Measurements from ENCODE around the gene PPIF. TPM values are rescaled to one million over a fixed set of nuclear protein-coding genes. Genes with fewer than 3 reads are reported as not detected.
"Not testable (repeated sequence)": the region's sequence is repeated elsewhere in the genome, so short reads cannot be mapped to it uniquely, and the experiment has no call there.

Gene PPIF
- total RNA-seq, 1 experiment from 2014 or later: 29.4 TPM

DNA sequence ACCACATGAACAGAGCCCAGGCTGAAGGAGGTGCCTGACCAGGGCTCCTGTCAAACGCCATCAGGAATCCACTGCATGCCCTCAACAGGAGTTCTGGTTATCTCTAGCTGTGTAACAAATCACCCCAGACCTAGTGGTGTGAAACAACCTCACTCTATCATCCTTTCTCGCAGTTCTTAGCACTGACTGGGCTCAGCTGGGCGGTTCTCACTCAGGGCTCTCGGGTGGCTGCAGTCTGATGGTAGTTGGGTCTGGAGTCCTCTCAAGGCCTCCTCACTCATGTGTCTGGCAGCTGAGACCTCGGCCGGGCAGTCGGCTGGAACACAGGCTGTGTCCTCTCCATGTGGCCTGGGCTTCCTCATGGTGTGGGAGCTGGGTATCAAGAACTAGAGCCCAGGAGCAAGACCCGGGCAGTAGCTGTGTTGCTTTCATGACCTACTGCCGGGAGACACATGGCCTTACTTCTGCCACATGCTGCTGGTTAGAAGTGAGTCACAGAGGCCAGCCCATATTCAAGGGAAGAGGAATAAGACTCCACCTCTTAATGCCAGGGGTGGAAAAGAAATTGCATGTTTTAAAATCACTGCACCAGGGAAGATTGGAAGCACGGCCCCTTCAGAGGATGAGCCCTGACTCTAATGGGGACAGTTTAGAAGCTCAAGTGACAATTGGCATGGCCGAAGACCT, 9.3 kb upstream of the PPIF start:
- H3K27me3 ChIP-seq (ENCODE audit: low read length); H3K79me2 ChIP-seq (ENCODE audit: low read length); H4K20me1 ChIP-seq (ENCODE audit: insufficient read depth, low read depth, low read length); H3K9me2 ChIP-seq (replicated peaks; ENCODE audit: insufficient read depth, low read length); H3K36me3 ChIP-seq (ENCODE audit: insufficient read depth, low read length); H3K4me2 ChIP-seq (ENCODE audit: low read depth, low read length, poor library complexity, severe bottlenecking); H3K27ac ChIP-seq (ENCODE audit: low read length); DNase-seq; H3K4me1 ChIP-seq (ENCODE audit: low read length); H2AFZ ChIP-seq (ENCODE audit: low read length); H3K9me3 ChIP-seq (ENCODE audit: low read length); H3K9ac ChIP-seq (ENCODE audit: low read length); H3K4me3 ChIP-seq (ENCODE audit: low read length): not testable (repeated sequence)

GRCh38 chr10:79339266-79339665, 8.0 kb upstream of the PPIF start:
- H3K36me3 ChIP-seq (ENCODE audit: insufficient read depth, low read length): no peaks in the 10 kb centered on the region
- H4K20me1 ChIP-seq (ENCODE audit: insufficient read depth, low read depth, low read length): no peaks in the 10 kb centered on the region
- no peaks in the 10 kb centered on the region for H3K9me2 ChIP-seq (replicated peaks; ENCODE audit: insufficient read depth, low read length)
- H3K9ac ChIP-seq (ENCODE audit: low read length): no peak overlapping the region
- no peak overlapping the region for H3K27ac ChIP-seq (ENCODE audit: low read length)
- no peak overlapping the region for H3K4me3 ChIP-seq (ENCODE audit: low read length)
- H3K4me1 ChIP-seq (ENCODE audit: low read length): peaks cover 5% of the 10 kb centered on the region
- peaks cover 4% of the 10 kb centered on the region; the same call in 1 of the 2 replicates for H3K27me3 ChIP-seq (ENCODE audit: low read length)
- no peaks in the 10 kb centered on the region for H3K79me2 ChIP-seq (ENCODE audit: low read length)
- H2AFZ ChIP-seq (ENCODE audit: low read length): no peak overlapping the region
- DNase-seq: no peak
- H3K4me2 ChIP-seq (ENCODE audit: low read depth, low read length, poor library complexity, severe bottlenecking): no peak overlapping the region
- H3K9me3 ChIP-seq (ENCODE audit: low read length): no peaks in the 10 kb centered on the region

DNA sequence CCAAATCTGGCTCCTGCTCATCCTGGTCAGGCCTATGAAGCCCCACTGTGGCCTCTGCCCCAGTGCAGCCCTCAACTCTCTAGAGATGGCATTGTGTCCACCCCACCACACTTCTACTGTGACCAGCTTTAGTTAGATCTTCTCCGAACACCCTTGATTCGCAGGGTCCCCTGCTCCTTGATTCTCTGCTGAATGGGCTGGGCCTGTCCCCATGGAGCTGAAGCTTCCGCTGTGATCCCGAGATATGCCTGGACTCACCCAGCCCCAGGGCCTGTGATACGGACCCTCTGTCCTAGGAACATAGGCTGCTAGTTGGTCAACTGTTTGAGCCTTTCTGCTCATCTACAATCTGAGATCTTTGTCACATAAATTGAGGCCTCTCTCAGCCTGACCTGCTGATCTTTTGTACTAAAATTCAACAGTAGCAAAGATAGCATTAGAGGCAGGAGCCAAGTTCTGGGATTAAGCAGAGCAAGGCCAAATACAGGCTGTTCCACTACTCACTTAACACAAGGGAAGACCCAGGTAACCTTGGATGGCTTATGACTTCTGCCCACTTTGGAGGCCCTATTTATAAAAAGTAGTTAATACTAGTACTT, 6.5 kb upstream of the PPIF start:
- Histone ChIP-seq H3K79me2 (ENCODE audit: low read length) (no peaks in the 10 kb centered on the region), H3K27me3 (ENCODE audit: low read length) (peaks cover 4% of the 10 kb centered on the region; the same call in 1 of the 2 replicates), H3K9me2 (replicated peaks; ENCODE audit: insufficient read depth, low read length) (no peaks in the 10 kb centered on the region), H3K4me3 (ENCODE audit: low read length) (no peak overlapping the region), H3K4me2 (ENCODE audit: low read depth, low read length, poor library complexity, severe bottlenecking) (no peak overlapping the region), H3K27ac (ENCODE audit: low read length) (no peak overlapping the region), H4K20me1 (ENCODE audit: insufficient read depth, low read depth, low read length) (no peaks in the 10 kb centered on the region), H3K9ac (ENCODE audit: low read length) (no peak overlapping the region), H3K9me3 (ENCODE audit: low read length) (no peaks in the 10 kb centered on the region), H3K36me3 (ENCODE audit: insufficient read depth, low read length) (no peaks in the 10 kb centered on the region), H2AFZ (ENCODE audit: low read length) (no peak overlapping the region), H3K4me1 (ENCODE audit: low read length) (peaks cover 5% of the 10 kb centered on the region)
- DNase-seq: no peak

GRCh38 chr10:79342295-79342761, 4.9 kb upstream of the PPIF start:
- Histone ChIP-seq H3K27ac (ENCODE audit: low read length) (no peak overlapping the region), H3K79me2 (ENCODE audit: low read length) (peaks cover under 1% of the 10 kb centered on the region), H3K4me2 (ENCODE audit: low read depth, low read length, poor library complexity, severe bottlenecking) (no peak overlapping the region), H3K27me3 (ENCODE audit: low read length) (peaks cover 4% of the 10 kb centered on the region; the same call in 1 of the 2 replicates), H3K9me2 (replicated peaks; ENCODE audit: insufficient read depth, low read length) (no peaks in the 10 kb centered on the region), H3K9me3 (ENCODE audit: low read length) (no peaks in the 10 kb centered on the region), H3K36me3 (ENCODE audit: insufficient read depth, low read length) (no peaks in the 10 kb centered on the region), H3K4me3 (ENCODE audit: low read length) (no peak overlapping the region), H3K9ac (ENCODE audit: low read length) (no peak overlapping the region), H4K20me1 (ENCODE audit: insufficient read depth, low read depth, low read length) (no peaks in the 10 kb centered on the region), H3K4me1 (ENCODE audit: low read length) (peaks cover 13% of the 10 kb centered on the region), H2AFZ (ENCODE audit: low read length) (no peak overlapping the region)
- no peak for DNase-seq

- no peak for DNase-seq
- peaks cover 7% of the 10 kb centered on the region for H3K79me2 ChIP-seq (ENCODE audit: low read length)
- H4K20me1 ChIP-seq (ENCODE audit: insufficient read depth, low read depth, low read length): no peaks in the 10 kb centered on the region
- H3K9me3 ChIP-seq (ENCODE audit: low read length): no peaks in the 10 kb centered on the region
- no peak overlapping the region for H3K27ac ChIP-seq (ENCODE audit: low read length)
- no peak overlapping the region for H3K4me2 ChIP-seq (ENCODE audit: low read depth, low read length, poor library complexity, severe bottlenecking)
- H3K36me3 ChIP-seq (ENCODE audit: insufficient read depth, low read length): no peaks in the 10 kb centered on the region
- H2AFZ ChIP-seq (ENCODE audit: low read length): no peak overlapping the region
- H3K9ac ChIP-seq (ENCODE audit: low read length): no peak overlapping the region
- no peaks in the 10 kb centered on the region for H3K9me2 ChIP-seq (replicated peaks; ENCODE audit: insufficient read depth, low read length)
- no peak overlapping the region for H3K4me3 ChIP-seq (ENCODE audit: low read length)
- no peaks in the 10 kb centered on the region; the same call in 1 of the 2 replicates for H3K27me3 ChIP-seq (ENCODE audit: low read length)
- peaks cover 18% of the 10 kb centered on the region for H3K4me1 ChIP-seq (ENCODE audit: low read length)
Observed at GRCh38 chr10:79342811-79343561, 4.3 kb upstream of the PPIF start.

GRCh38 chr10:79344502-79345195, 2.6 kb upstream of the PPIF start:
- peaks cover 34% of the 10 kb centered on the region for H3K4me1 ChIP-seq (ENCODE audit: low read length)
- H4K20me1 ChIP-seq (ENCODE audit: insufficient read depth, low read depth, low read length): peaks cover 16% of the 10 kb centered on the region
- no peak for DNase-seq
- H3K4me3 ChIP-seq (ENCODE audit: low read length): no peak overlapping the region
- peaks cover 13% of the 10 kb centered on the region for H3K36me3 ChIP-seq (ENCODE audit: insufficient read depth, low read length)
- H3K9me3 ChIP-seq (ENCODE audit: low read length): no peaks in the 10 kb centered on the region
- H3K27ac ChIP-seq (ENCODE audit: low read length): no peak overlapping the region
- H3K9ac ChIP-seq (ENCODE audit: low read length): no peak overlapping the region
- no peaks in the 10 kb centered on the region for H3K27me3 ChIP-seq (ENCODE audit: low read length)
- peaks cover 23% of the 10 kb centered on the region for H3K79me2 ChIP-seq (ENCODE audit: low read length)
- H2AFZ ChIP-seq (ENCODE audit: low read length): no peak overlapping the region
- no peak overlapping the region for H3K4me2 ChIP-seq (ENCODE audit: low read depth, low read length, poor library complexity, severe bottlenecking)
- no peaks in the 10 kb centered on the region for H3K9me2 ChIP-seq (replicated peaks; ENCODE audit: insufficient read depth, low read length)

DNA sequence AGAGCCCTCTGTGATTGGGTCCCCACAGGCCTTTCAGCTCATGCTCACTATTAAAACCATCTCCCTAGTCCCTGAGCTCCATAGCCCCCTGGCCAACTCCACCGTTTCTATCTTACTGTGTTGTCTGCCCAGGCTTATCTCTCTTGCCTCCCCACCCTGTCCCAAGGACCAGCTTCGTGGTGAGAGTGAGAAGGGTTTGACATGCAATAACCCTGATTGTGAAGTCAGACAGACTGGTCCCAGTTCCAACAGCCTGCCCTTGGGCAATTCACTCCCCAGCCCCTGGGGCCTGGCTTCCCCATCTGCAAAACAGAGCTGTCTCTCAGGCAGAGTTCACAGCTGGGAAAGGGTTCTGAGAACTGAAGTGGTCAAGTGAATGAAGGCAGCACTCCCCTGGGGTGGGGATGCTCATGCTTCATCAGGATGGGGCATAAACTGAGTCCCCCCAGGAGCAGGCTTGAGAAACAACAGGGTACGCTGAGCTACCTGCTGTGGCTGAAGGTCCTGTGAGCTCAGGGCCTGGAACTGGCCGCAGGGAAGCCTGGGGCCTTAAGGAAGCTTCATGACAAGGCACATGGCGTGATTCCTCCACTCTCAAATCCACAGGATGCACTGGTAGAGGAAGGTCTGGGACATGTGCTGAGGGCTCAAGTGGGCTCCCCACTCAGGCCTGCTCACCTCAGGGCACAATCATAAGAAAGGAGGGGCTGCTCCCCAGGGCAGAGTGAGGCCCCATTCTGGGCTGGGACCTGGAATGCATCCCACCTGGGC, 1.8 kb upstream of the PPIF start:
- no peak overlapping the region for H3K27ac ChIP-seq (ENCODE audit: low read length)
- peaks cover 24% of the 10 kb centered on the region for H3K79me2 ChIP-seq (ENCODE audit: low read length)
- peaks cover 19% of the 10 kb centered on the region for H3K36me3 ChIP-seq (ENCODE audit: insufficient read depth, low read length)
- H3K4me1 ChIP-seq (ENCODE audit: low read length): peaks cover 34% of the 10 kb centered on the region
- no peaks in the 10 kb centered on the region for H3K9me3 ChIP-seq (ENCODE audit: low read length)
- no peaks in the 10 kb centered on the region for H3K27me3 ChIP-seq (ENCODE audit: low read length)
- H3K9ac ChIP-seq (ENCODE audit: low read length): no peak overlapping the region
- no peak overlapping the region for H2AFZ ChIP-seq (ENCODE audit: low read length)
- no peak overlapping the region for H3K4me2 ChIP-seq (ENCODE audit: low read depth, low read length, poor library complexity, severe bottlenecking)
- no peak overlapping the region for H3K4me3 ChIP-seq (ENCODE audit: low read length)
- no peak for DNase-seq
- no peaks in the 10 kb centered on the region for H3K9me2 ChIP-seq (replicated peaks; ENCODE audit: insufficient read depth, low read length)
- H4K20me1 ChIP-seq (ENCODE audit: insufficient read depth, low read depth, low read length): peaks cover 24% of the 10 kb centered on the region
